AG10803 (cell line): ENCODE measurements around the gene CLSTN2.

Source experiments
- DNase-seq: peaks from one replicate; pipeline ENCODE4 v3.0.0; 2010; ENCODE audit warnings: low read depth
- H3K4me3 ChIP-seq: 2 replicates; pipeline ENCODE4 v1.5.1; 2011; ENCODE audit warnings: mild to moderate bottlenecking, low read length, control low read depth
- CTCF ChIP-seq: conservative IDR thresholded peaks from 2 replicates; pipeline ENCODE4 v1.5.1; 2011; ENCODE audit warnings: mild to moderate bottlenecking, low read length, control low read depth, inconsistent platforms

The CLSTN2 gene

DNA sequence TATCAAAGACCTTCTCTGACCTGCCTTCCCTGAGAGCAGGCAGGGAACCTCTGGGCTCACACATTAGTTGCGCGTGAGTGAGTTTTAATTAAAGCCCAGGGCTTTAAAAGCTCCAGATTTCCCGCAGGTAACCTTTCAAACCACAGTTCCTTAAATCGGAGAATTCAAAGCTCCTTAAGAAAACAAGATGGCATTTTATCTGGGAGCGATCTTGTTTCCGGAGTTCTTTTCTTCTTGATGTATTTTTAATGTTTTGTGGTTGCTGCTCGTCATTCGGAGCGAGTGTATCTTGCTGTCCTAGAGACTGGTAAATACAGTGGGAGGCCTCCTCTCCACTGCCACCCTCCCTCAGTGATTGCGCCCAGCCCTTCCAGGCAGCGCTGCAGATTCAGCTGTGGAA, 284.3 kb downstream of the CLSTN2 start:
- DNase-seq, result no peak
- TF ChIP-seq CTCF, result no peak
- no peak overlapping the region for H3K4me3 ChIP-seq

GRCh38 chr3:140219923-140220452, 285.0 kb downstream of the CLSTN2 start:
- DNase-seq, result no peak
- no peak overlapping the region for H3K4me3 ChIP-seq
- TF ChIP-seq CTCF, result 0 out of 2 replicates have a peak, but pooled peaks have one; percentile 2

DNA sequence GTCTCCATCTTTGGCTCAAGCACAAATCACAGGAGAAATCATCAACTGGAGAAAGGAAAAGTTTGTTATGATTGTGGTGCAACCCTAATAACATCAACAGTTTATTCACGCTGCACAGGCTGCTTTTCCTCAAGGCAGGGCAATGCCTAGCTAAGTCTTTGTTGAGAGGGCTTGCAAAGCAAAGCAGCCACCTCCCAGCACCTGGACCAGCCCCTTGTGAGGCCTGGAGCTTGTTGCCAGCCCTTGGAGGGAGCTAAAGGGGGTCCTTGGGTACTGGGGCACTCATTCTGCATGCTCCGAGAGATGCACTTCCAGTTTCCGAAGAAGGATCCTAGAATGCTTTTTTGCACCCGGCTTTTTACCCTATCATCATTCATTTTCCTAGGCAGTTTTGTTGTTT, 288.2 kb downstream of the CLSTN2 start:
- DNase-seq, result no peak
- no peak overlapping the region for H3K4me3 ChIP-seq
- TF ChIP-seq CTCF, result no peak

GRCh38 chr3:140223631-140224030, 288.6 kb downstream of the CLSTN2 start:
- DNase-seq, result peak; percentile 3
- no peak overlapping the region for H3K4me3 ChIP-seq
- TF ChIP-seq CTCF, result no peak

- DNase-seq, result no peak
- no peak for TF ChIP-seq CTCF
- no peak overlapping the region for H3K4me3 ChIP-seq
Observed at GRCh38 chr3:140224307-140224706, 289.3 kb downstream of the CLSTN2 start.

GRCh38 chr3:140225996-140226395, 291.0 kb downstream of the CLSTN2 start:
- TF ChIP-seq CTCF, result no peak
- DNase-seq, result no peak
- no peak overlapping the region for H3K4me3 ChIP-seq

DNA sequence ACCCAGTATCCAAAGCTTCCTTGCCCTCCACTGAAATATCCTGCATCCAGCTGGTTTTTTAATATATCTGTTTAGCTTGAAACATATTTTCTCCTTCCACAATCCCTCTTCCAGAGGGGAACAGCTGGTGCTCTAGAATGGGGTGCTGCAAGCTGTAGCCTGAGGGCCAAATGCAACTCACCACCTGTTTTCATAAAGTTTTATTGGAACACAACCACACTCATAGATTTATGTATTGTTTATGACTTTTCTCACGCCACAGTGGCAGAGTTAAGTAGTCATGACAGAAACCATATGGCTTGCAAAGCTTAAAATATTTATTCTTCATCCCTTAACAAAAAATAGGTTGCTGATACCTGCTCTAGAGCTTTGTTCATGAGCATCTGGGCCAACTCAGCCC, 298.7 kb downstream of the CLSTN2 start:
- H3K4me3 ChIP-seq, result no peak overlapping the region
- DNase-seq, result no peak
- TF ChIP-seq CTCF, result no peak
